HTR-8/SVneo (cell line): ENCODE measurements around the gene KLC4.
"Not testable (repeated sequence)": the region's sequence is repeated elsewhere in the genome, so short reads cannot be mapped to it uniquely, and the experiment has no call there.

ENCODE experiments used
- DNase-seq: peaks from one replicate; pipeline ENCODE4 v3.0.0; 2011; ENCODE audit warnings: low spot score, mixed read lengths; ENCODE audit not compliant: insufficient read length
- FAIRE-seq: peaks from 2 replicates; lab custom pipeline; 2011; peaks lifted over from hg19 to GRCh38; lab: Jason Lieb, UNC

The KLC4 gene

DNA sequence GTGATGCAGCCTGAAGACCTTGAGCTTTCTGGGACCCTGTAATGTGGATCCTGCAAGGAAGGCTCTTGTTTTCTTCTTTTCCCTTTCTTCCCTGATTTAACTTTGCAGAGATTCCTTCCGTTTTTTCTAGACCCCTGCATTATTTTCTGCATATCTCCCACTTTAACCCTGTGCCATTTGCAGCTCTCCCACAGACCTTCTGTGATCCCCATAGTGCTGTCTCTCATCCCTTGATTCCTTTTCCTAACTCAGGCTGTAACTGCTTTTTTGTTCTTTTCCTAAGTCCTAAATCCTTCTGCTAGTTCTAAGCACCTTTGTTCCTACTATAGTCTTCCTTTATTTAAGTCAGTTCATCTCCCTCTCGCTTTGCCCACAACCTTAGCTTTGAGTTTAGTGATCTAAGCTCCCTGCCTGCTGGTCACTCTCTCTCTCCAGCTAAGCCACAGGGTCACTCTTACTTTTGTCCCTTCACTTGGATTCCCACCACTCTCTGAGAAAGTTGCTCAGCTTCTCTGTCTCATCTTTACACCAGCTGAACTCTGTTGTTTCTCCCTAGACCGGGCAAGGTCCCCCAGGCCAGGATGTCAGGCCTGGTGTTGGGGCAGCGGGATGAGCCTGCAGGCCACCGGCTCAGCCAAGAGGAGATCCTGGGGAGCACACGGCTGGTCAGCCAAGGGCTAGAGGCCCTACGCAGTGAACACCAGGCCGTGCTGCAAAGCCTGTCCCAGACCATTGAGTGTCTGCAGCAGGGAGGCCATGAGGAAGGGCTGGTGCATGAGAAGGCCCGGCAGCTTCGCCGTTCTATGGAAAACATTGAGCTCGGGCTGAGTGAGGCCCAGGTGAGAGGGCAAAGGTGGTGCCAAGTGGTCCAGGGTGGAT lies 1.6 kb downstream of the KLC4 start:
- FAIRE-seq = no peak

DNA sequence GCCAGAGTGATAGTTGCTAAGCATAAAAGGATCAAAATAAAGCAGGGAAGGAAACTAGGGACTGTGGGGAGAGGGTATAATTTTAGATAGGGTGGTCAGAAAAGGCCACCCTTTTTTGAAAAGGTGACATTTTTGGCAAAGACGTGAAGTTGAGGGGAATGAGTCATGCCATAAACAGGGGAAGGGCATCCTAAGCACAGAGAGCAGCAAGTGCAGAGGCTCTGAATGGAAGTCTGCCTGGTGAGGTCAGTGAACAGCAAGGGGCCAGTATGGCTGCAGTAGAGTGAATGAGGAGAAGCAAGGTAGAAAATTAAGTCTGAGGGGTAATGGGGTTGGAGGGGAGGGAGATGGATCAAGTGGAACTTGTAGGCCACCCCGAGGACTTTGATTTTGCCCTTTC lies 2.4 kb downstream of the KLC4 start:
- DNase-seq = no peak
- FAIRE-seq = no peak

More for the DNA sequence above, 1.6 kb downstream of the KLC4 start:
- DNase-seq = no peak

DNA sequence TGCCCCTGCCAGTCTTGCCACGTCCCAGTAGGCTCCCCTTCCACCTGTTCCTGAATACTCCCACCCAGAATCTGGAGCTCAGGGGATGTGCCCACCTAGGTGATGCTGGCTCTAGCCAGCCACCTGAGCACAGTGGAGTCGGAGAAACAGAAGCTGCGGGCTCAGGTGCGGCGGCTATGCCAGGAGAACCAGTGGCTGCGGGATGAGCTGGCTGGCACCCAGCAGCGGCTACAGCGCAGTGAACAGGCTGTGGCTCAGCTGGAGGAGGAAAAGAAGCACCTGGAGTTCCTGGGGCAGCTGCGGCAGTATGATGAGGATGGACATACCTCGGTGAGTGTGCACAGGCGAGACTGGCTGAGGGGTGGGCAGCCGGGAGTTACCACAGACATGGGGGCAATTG lies 3.4 kb downstream of the KLC4 start:
- FAIRE-seq (no peak), DNase-seq (no peak)

DNA sequence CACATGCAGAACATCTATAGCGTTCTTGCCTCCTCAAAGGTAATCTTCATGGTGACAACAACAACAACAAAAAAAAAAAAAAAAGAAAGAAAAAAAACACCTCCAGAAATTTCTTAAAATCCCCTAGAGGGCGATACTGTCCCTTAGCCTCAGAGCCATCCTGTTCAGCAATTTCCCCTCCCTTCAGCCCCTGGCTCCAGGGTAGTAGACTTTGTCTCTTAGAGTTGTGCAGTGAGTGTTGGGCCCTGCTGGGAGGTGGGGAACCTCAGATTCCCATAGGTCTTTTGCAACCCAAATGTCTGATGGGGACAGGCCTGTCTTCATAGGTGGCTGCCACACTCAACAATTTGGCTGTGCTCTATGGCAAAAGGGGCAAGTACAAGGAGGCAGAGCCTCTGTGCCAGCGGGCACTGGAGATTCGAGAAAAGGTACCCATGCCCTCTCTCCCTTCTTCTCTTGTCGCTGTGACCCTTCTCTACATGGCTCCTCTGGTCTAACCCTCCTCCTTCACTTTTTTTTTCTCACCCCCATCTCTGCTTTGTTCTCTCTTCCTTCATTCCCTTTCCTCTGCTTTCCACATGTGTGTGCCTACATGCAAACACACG lies 10.7 kb downstream of the KLC4 start:
- peak; percentile 13 for FAIRE-seq
- peak; percentile 79 for DNase-seq

DNA sequence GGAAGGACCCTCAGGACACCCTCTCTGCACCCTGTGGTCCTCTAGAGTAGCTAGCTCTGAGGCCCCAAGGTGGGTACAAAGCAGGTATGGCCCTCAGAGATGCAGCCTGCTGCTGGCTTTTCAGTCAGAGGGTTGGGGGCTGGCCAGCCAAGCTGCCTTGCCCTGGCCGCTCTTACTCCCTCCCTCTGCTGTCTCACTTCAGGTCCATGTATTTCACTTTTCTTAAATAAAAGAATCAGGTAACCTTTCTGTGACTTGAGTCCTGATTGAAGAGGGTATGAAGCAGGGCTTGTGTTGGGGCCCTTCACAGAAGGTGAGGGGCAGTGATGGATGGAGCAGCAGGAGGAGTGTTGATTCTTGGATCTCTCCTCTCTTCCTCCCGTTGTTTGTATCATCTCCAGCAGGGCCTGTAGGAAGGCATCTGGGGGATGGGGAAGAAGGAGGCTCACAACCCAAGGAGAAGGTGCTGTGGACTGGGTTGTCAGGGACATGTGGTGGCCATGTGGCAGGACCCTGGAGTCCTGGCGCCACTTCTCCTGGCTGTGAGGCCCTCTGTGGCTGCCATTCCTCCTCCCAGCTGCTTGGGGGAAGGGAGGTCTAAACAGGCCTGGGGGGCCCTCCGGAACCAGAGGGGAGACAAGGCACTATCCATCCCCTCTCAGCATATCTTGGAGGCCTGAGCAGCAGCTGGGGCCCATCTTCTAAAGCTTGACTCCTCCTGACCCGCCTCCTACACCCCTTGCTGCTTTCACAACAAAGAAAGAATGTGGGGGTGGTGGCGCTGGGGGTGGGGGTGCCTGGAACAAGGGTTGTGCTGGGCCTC lies 15.6 kb downstream of the KLC4 start:
- FAIRE-seq (no peak), DNase-seq (no peak)

DNA sequence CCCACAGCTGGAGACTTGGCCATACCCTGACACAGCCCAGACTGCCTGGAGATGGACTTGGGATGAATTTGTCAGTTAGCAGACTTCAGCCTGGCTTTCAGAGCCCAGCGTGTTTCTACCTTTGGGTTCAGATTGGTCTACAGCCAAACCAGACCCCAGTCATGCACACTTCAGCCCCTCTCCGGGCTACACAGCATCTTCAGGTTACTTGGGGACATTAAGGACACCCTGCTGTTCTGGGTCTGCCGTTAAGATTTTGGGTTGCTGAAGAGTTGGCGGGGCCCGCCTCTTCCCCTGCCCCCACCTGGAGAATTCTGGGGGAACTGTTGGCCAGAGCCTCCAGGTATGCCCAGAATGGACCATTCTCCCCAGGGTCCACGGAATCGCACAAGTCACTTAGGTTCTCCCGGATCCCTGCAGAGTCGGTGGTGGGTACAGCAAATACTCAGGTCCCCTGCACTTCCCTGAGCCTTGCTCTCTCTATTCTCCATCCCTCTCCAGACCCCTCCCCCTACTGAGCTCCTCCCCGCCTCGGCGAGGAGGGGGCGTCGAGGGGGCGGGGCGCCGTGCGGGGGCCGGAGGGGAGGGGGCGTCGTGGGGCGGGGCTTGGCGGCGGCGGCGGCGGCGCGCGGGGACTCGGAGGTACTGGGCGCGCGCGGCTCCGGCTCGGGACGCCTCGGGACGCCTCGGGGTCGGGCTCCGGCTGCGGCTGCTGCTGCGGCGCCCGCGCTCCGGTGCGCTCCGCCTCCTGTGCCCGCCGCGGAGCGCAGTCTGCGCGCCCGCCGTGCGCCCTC lies 16.4 kb downstream of the KLC4 start, which contains the start of gene PTK7:
PTK7 (plus strand) TSS at position 645 of the 794 bp plus-strand sequence. CDS start 175 bp downstream, outside the sequence.
- DNase-seq (peak; percentile 78), FAIRE-seq (peak; percentile 80)

DNA sequence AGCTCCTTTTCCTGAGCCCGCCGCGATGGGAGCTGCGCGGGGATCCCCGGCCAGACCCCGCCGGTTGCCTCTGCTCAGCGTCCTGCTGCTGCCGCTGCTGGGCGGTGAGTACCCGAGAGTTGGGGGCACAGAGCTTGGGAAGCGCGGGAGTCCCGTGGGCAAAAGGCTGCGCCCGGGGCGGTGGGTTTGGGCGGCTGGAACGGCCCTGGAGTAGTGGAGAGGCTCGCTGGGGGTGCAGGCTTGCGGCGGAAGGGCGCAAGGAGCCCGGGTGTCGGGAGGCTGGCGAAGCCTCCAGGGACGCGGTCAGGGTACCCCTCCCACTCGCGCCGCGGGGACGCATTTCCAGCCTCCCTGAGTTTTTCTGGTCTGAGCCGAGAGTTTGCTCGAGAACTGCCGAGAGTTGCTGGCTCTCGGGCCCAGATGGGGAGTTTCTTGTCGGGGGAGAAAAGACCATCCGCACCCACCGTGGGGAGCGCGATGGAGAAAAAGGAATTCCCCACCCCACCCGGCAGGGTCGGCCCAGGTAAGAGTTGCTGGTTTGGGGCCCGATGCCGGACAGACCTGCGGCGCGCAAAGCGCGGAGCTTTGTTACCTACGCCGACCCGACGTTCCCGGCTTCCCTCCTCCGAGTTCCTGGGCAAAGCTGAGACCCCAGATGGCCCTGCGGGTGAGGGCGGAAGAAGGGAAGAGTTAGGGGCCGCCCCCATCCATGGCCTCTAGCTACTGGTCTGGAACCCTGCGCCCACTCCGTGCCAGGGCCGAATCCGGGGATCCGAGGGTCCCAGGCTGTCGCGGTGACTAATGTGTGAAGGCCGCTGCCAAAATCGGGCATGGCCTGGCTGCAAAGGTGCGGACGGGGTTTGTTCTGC lies 17.3 kb downstream of the KLC4 start:
- FAIRE-seq = peak; percentile 20
- no peak for DNase-seq

DNA sequence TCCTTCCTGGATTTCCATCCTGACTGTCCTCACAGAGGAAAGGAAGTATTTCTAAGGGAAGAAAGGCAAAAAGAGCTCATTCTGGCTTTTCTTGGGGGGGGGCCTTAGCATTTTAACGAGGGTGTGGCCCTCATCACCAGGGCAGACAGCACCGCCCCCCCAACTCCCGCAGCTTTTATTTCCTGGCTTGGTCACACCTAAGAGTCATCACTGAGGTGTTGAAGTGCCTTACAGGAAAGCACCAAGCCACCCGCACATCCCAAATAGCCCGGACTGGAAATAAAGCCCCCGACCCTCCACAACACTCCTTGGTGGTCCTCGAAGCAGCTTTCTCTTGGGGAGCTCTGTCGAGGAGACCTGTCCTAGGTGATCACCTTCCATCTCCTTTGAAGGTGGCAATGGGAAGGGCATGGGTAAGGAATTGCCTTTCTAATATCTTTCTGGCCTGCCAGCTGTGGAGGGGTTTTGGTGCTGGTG lies 17.9 kb downstream of the KLC4 start:
- FAIRE-seq = no peak
- DNase-seq = no peak

DNA sequence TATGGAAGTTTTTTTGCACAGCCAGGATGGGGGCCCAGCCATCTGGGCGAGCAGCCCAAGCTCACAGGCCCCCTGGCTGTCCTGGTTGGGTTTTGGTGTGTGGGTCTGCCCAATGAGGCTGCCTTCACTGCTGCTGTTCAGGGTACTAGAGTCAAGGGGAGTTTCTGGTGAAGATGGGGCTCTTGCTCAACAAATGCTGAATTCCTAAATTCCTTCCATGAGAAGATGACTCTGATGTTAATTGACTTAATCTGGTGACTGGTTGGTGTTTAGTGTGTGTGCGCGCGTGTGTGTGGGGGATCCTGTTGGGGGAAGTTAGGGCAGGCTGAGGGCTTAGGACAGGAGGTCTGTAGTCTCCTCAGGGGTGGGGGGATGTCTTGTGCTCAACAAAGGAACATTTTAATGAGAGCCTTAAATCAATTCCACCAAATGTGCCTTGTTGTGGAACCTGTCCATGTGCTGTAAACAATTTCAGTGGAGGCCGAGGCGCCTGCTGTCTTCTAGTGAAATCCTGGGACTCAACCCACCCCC lies 18.6 kb downstream of the KLC4 start:
- no peak for DNase-seq

DNA sequence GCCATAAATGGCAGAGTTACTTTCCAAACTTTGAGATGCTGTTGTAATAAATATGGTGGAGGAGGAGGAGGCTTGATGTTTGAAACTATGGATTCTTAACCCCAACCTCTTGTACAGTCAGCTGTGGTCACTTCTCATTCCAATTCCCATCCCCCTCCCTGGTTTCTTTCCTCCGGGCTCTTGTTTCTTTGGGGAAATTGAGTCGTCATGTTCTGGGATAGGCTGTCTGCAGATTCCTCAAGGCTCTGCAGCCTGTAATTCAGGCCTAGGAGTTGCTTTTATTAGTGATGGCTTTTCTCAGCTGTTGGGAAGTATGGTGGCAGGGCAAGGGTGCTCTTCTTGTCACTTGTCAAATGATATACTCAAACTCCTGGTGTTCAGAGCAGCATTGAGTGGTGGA lies 19.3 kb downstream of the KLC4 start:
- FAIRE-seq = no peak

More for the DNA sequence above, 18.6 kb downstream of the KLC4 start:
- no peak for FAIRE-seq

DNA sequence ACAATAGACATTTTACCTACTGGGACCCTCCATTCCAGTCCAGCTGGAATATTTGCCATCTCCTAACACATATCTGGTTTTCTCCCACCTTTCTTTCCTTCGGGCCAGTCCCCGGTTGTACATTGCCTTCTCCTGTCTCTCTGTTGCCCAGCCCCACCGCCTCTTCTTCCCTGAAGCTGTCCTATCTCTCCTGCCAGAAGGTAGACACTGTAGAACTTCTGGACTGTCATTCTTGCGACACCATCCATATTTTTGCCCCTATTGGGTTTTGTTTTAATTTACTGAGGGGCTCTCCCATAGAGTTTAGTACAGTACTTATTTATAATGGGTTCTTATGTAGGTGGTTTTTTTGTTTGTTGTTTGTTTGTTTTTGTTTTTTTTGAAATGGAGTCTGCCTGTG lies 21.6 kb downstream of the KLC4 start:
- FAIRE-seq (no peak), DNase-seq (no peak)

More for the DNA sequence above, 19.3 kb downstream of the KLC4 start:
- no peak for DNase-seq

DNA sequence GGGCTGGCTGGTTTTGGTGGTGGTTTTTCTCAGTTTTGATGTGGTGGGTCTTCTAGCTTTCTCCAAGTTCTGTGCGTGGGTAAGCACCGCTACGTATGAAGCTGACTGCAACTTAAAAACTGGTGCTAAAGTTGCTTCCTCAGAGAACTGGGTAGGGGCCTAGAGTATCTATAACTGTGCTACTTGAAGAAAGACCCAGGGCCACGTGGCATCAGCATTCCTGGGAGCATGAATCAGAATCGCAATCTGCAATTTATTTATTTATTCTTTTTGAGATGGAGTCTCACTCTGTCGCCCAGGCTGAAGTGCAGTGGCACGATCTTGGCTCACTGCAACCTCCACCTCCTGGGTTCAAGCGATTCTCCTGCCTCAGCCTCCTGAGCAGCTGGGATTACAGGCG lies 22.5 kb downstream of the KLC4 start:
- FAIRE-seq = not testable (repeated sequence)

DNA sequence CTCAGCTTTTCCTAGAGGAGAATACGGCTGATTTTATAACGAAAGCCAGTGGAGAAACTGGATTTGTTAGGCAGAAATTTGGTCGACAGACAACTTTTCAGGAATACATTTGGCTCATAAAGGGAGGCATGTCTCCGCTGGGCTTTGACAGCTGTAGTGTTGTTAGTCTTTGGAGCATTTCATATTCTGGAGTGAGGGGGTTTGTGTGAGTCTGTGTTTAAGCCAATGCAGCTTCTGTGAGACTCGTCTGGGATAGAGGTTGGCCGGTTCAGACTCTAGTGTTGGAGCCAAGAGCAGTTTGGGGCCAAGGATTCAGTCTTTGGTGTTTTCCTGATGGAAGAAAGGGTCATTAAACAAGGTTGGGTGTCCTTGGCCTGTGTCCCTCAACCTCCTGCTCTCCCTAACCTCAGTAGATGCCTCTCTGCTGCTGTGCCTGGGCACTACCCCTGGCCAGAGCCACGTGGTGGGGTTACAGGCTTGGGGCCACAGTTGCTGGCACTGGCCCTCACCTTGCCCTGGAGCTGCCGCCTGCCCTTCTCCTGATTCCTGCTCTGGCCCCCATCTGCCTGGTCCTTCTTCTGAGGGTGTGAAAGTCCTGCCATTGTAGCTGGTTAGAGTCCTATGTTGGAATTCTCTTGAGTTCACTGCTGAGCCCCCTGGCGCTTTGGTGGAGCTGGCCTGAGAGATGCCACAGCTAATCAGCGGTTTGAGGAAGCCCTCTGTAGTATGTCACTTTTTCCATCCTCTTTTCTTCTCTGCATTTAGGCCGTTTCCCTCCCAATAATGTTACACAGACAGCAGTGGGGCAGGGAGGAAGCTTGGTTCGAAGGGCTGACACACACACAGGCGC lies 23.6 kb downstream of the KLC4 start:
- FAIRE-seq = no peak
- DNase-seq = no peak

More for the DNA sequence above, 22.5 kb downstream of the KLC4 start:
- not testable (repeated sequence) for DNase-seq

DNA sequence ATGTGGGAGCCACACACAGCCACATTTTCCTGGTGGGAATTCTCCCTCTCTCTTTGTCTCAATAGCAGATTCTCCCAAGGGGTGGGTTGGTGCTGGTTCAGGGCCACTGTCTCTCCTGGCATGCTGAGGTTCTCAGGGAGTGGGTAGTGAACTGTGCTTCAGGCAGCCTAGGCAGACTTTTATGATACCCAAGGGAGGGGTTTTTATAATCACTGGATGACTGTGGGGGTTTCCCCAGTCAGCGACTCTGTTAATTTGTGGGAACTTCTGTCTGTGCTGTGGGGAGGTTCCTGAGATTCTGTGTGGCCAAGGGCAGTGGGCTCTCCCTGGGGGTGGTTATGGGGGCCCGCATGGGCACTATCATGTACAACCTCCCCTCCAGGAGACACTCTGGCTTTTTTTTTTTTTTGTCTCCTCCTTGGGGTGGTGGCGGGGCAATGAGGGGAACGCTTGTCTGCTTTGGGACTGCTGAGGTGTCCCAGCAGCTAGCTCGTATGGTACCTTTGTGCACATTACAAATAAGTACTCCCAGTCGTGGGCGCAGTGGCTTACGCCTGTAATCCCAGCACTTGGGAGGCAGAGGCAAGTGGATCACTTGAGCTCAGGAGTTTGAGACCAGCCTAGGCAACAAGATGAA lies 26.7 kb downstream of the KLC4 start:
- FAIRE-seq (no peak), DNase-seq (no peak)

DNA sequence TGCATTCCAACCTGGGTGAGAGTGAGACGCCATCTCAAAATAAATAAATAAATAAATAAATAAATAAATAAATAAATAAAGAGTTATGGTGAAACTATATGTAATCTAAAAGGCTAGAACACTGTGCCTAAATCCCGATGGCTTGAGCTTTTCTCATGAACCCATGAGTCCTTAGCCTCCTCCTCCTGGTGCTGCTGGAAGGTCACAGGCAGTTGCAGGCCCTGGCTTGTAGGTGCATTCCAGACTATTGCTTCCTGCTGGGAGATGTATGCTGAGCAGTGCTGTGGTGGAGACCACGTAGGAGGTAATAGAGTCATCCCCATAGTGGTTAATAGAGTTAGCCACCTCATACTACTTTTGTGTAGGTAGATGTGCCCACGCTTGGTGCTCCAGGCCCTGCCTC lies 29.2 kb downstream of the KLC4 start:
- no peak for FAIRE-seq
- peak; percentile 61 for DNase-seq

DNA sequence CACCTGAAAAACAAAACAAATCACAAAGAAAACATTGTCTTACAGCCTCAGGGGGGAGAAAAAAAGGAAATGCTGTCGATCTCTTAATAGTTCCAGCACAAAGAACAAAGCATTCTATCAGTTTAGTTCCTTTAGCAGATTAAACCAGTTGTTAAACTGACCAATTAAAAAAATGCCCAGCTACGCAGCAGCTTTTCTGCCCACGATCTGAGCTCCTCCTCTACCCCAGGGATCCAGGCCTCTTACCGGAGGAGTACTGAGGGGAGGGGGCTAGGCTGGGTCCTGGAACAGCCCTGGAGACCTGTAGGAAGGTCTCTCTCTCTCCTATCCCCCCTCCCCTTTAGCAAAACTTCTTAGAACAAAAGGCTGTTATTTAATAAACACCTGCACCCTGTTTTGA lies 30.0 kb downstream of the KLC4 start:
- no peak for DNase-seq
- no peak for FAIRE-seq

DNA sequence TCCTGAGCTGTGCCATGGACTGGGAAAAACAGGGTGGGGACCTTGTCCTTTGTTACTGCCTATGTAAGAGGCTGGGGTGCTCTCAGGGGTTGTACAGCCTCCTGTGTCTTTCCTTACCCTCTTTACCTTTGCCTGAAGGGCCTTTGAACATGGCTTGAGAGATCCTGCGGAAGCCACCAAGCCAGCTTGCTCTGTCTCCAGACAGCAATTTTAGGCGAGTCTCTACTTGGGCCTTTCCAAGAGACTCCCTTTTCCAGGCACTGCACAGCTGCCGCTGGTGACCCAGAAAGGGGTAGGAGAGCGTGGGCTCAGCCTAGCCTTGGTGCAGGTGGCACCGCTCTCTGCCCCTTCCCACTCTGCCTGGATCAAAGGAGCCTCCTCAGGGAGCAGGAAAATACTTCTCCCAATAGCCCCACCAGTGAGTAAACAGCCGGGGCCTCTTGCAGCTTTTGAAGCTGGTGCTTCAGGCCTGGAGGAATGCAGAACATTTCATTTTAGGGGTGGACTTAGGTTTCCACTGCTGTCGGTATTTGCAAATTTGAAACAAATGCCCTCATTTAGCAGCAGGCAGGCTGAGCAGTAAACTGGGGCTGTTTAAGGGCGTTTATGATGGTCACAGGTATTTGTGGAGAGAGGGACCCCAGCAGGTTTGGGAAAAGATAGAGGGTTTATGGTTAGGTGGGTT lies 30.6 kb downstream of the KLC4 start:
- DNase-seq (no peak), FAIRE-seq (no peak)
